Measurements from ENCODE around the gene ADAMTS2. TPM values are rescaled to one million over a fixed set of nuclear protein-coding genes. Genes with fewer than 3 reads are reported as not detected.

The ADAMTS2 gene
- total RNA-seq, 1 donor from 2014 or later, result 18.8 TPM

DNA sequence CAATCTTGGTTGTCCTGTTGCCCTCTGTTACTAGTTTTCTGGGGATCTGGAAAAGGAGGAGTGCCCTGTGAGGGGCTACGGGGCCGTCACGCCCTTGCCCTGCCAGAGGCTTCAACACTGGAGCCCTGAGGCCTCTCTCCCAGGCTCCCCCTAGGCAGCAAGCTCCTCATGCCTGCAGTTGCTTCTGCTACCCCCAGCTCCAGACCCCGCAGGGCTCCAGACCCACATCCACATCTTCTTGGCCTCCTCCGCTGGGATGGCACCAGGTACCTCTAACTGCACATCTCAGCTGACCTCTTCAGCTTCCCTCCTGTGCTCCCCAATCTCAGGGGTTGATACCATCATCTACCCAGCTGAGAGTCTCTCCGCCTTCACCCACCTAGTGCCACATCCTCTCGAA lies 169.1 kb downstream of the ADAMTS2 start:
- peaks cover 7% of the 10 kb centered on the region for H3K27me3 Mint-ChIP-seq (ENCODE audit: low read depth, unreplicated experiment)
- no peak overlapping the region for H2AFZ ChIP-seq (ENCODE audit: low read depth, low read length)
- no peak overlapping the region for H3K4me3 Mint-ChIP-seq (ENCODE audit: unreplicated experiment)
- no peak overlapping the region for H3K4me2 ChIP-seq (ENCODE audit: low read length)
- no peak for DNase-seq (ENCODE audit: low read depth)
- H3K27ac ChIP-seq (ENCODE audit: low read depth, low read length), result no peak overlapping the region
- no peaks in the 10 kb centered on the region for H3K4me1 ChIP-seq (ENCODE audit: insufficient read depth, low read length)
- H3K79me2 ChIP-seq (ENCODE audit: insufficient read depth, low read length), result no peaks in the 10 kb centered on the region
- no peak overlapping the region for H3K27ac Mint-ChIP-seq (ENCODE audit: unreplicated experiment)
- peaks cover 4% of the 10 kb centered on the region for H3K36me3 Mint-ChIP-seq (ENCODE audit: low read depth, unreplicated experiment)
- no peaks in the 10 kb centered on the region for H3K4me1 Mint-ChIP-seq (ENCODE audit: low read depth, unreplicated experiment)
- no peaks in the 10 kb centered on the region for H4K20me1 ChIP-seq (ENCODE audit: insufficient read depth, low read length)
- H3K4me3 ChIP-seq (ENCODE audit: insufficient read depth, low read depth, low read length), result no peak overlapping the region
- no peak overlapping the region for H3K9ac ChIP-seq (ENCODE audit: low read length)
- TF ChIP-seq, protein P1, sequence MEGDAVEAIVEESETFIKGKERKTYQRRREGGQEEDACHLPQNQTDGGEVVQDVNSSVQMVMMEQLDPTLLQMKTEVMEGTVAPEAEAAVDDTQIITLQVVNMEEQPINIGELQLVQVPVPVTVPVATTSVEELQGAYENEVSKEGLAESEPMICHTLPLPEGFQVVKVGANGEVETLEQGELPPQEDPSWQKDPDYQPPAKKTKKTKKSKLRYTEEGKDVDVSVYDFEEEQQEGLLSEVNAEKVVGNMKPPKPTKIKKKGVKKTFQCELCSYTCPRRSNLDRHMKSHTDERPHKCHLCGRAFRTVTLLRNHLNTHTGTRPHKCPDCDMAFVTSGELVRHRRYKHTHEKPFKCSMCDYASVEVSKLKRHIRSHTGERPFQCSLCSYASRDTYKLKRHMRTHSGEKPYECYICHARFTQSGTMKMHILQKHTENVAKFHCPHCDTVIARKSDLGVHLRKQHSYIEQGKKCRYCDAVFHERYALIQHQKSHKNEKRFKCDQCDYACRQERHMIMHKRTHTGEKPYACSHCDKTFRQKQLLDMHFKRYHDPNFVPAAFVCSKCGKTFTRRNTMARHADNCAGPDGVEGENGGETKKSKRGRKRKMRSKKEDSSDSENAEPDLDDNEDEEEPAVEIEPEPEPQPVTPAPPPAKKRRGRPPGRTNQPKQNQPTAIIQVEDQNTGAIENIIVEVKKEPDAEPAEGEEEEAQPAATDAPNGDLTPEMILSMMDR (IDR thresholded peaks at IDR 0.05; ENCODE audit: insufficient read depth, low read depth, low read length), result no peak
- no peak for TF ChIP-seq EZH2 (IDR thresholded peaks at IDR 0.05; ENCODE audit: insufficient read depth, low read length)
- H3K9me3 Mint-ChIP-seq (ENCODE audit: unreplicated experiment), result peaks cover 16% of the 10 kb centered on the region
- no peak for FAIRE-seq
- no peaks in the 10 kb centered on the region for H3K36me3 ChIP-seq (ENCODE audit: insufficient read depth, low read length)
- no peaks in the 10 kb centered on the region for H3K27me3 ChIP-seq (ENCODE audit: insufficient read depth, low read length)
- peaks cover 5% of the 10 kb centered on the region for H3K9me3 ChIP-seq (ENCODE audit: insufficient read depth, low read depth, low read length)

DNA sequence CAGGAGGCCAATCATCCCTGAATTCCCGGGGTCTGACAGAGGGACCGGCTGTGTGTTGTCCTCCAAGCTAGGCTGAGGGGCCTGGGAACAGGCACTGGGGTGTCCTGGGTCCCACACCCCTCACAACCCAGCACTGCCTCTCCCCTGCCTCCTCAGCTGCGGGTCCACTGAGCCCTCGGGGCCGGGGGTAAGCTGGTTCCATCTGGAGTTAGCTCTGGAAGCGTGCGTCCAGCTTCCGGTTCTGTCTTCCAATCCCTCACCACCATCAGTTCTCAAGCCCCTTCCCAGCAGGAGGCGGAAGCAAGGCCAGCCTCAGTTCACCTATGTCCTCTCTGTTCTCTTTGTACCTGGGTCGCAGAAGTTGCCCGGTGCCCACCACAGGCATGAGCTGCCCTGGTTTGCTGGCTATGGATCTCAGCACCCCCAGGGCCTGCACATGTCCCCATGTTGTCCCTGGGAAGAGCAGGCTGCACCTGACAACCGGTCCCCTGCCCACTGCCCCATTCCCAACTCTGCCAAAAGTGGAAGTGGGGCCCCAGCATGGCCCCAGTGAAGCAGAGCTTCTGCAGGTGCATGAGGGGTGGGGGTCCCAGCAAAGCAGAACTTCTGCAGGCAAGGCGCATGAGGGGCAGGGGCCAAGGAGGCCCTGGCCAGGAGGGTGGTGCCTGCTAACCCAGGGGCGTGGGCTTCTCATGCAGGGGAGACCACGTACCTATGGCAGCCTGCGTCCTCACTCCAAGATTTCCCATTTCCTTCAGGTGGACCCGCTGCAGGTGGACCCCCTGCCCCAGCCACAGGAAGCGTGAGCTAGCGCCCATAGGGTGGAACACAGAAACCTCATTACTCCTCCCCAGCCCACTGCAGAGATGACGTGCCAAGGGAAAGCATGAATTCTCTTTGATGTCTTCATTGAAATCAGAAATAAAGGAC lies 173.2 kb downstream of the ADAMTS2 start:
- Histone ChIP-seq H3K79me2 (ENCODE audit: insufficient read depth, low read length) (no peaks in the 10 kb centered on the region), H3K27ac (ENCODE audit: low read depth, low read length) (no peak overlapping the region), H2AFZ (ENCODE audit: low read depth, low read length) (no peak overlapping the region), H3K4me1 (ENCODE audit: insufficient read depth, low read length) (no peaks in the 10 kb centered on the region), H3K4me3 (ENCODE audit: insufficient read depth, low read depth, low read length) (no peak overlapping the region), H3K27me3 (ENCODE audit: insufficient read depth, low read length) (no peaks in the 10 kb centered on the region), H3K9ac (ENCODE audit: low read length) (no peak overlapping the region), H3K36me3 (ENCODE audit: insufficient read depth, low read length) (no peaks in the 10 kb centered on the region), H4K20me1 (ENCODE audit: insufficient read depth, low read length) (no peaks in the 10 kb centered on the region), H3K9me3 (ENCODE audit: insufficient read depth, low read depth, low read length) (peaks cover 3% of the 10 kb centered on the region), H3K4me2 (ENCODE audit: low read length) (no peak overlapping the region)
- FAIRE-seq (no peak), DNase-seq (ENCODE audit: low read depth) (no peak)
- peaks cover 7% of the 10 kb centered on the region for H3K27me3 Mint-ChIP-seq (ENCODE audit: low read depth, unreplicated experiment)
- no peak overlapping the region for H3K4me3 Mint-ChIP-seq (ENCODE audit: unreplicated experiment)
- peaks cover 8% of the 10 kb centered on the region for H3K36me3 Mint-ChIP-seq (ENCODE audit: low read depth, unreplicated experiment)
- no peak for TF ChIP-seq EZH2 (IDR thresholded peaks at IDR 0.05; ENCODE audit: insufficient read depth, low read length)
- H3K9me3 Mint-ChIP-seq (ENCODE audit: unreplicated experiment), result peaks cover 10% of the 10 kb centered on the region
- H3K27ac Mint-ChIP-seq (ENCODE audit: unreplicated experiment), result no peak overlapping the region
- H3K4me1 Mint-ChIP-seq (ENCODE audit: low read depth, unreplicated experiment), result no peaks in the 10 kb centered on the region

DNA sequence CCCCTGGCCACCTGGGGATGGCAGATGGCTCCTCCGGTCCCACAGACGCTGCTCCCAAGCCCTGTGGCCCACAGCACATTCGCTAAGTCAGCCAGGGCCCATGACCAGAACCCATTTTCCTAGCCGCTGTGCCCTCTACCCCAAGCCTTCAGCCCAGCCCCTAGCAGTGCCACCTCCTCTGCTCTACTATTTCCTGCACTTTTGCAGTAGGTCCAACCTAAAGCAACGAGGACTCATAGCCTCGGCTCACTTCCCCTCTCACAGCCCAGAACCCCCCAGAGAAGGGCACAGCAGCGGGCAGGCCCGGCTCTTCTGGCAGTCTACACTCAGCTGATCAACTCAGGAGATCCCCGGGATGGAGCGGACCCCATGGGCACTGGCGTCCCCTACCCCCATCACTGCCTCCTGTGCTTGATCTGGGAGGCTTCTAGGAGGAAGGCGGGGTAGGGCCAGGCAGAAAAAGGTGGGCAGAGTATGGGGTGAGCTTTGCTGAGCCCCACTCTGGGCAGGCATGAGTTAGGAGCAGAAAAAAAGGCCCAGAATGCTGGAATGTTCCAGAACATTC lies 173.9 kb downstream of the ADAMTS2 start:
- Histone ChIP-seq H3K79me2 (ENCODE audit: insufficient read depth, low read length) (no peaks in the 10 kb centered on the region), H3K27ac (ENCODE audit: low read depth, low read length) (no peak overlapping the region), H3K9me3 (ENCODE audit: insufficient read depth, low read depth, low read length) (peaks cover 3% of the 10 kb centered on the region), H3K4me3 (ENCODE audit: insufficient read depth, low read depth, low read length) (no peak overlapping the region), H4K20me1 (ENCODE audit: insufficient read depth, low read length) (no peaks in the 10 kb centered on the region), H3K36me3 (ENCODE audit: insufficient read depth, low read length) (no peaks in the 10 kb centered on the region), H2AFZ (ENCODE audit: low read depth, low read length) (no peak overlapping the region), H3K4me1 (ENCODE audit: insufficient read depth, low read length) (no peaks in the 10 kb centered on the region), H3K4me2 (ENCODE audit: low read length) (no peak overlapping the region), H3K27me3 (ENCODE audit: insufficient read depth, low read length) (no peaks in the 10 kb centered on the region), H3K9ac (ENCODE audit: low read length) (no peak overlapping the region)
- FAIRE-seq (no peak), DNase-seq (ENCODE audit: low read depth) (no peak)
- H3K27me3 Mint-ChIP-seq (ENCODE audit: low read depth, unreplicated experiment), result peaks cover 5% of the 10 kb centered on the region
- no peak overlapping the region for H3K4me3 Mint-ChIP-seq (ENCODE audit: unreplicated experiment)
- H3K9me3 Mint-ChIP-seq (ENCODE audit: unreplicated experiment), result peaks cover 10% of the 10 kb centered on the region
- TF ChIP-seq, protein P1 (IDR thresholded peaks at IDR 0.05; ENCODE audit: insufficient read depth, low read depth, low read length), result no peak
- no peak for TF ChIP-seq EZH2 (IDR thresholded peaks at IDR 0.05; ENCODE audit: insufficient read depth, low read length)
- H3K27ac Mint-ChIP-seq (ENCODE audit: unreplicated experiment), result no peak overlapping the region
- peaks cover 8% of the 10 kb centered on the region for H3K36me3 Mint-ChIP-seq (ENCODE audit: low read depth, unreplicated experiment)
- no peaks in the 10 kb centered on the region for H3K4me1 Mint-ChIP-seq (ENCODE audit: low read depth, unreplicated experiment)

Measured in astrocyte (in vitro differentiated cells and primary cell).